ENCODE measurements around the gene ARFGAP3. TPM values are rescaled to one million over a fixed set of nuclear protein-coding genes. Genes with fewer than 3 reads are reported as not detected.

ARFGAP3 gene
- total and polyA plus RNA-seq, 2 experiments from 2014 or later = 14.8 to 19.1 TPM

DNA sequence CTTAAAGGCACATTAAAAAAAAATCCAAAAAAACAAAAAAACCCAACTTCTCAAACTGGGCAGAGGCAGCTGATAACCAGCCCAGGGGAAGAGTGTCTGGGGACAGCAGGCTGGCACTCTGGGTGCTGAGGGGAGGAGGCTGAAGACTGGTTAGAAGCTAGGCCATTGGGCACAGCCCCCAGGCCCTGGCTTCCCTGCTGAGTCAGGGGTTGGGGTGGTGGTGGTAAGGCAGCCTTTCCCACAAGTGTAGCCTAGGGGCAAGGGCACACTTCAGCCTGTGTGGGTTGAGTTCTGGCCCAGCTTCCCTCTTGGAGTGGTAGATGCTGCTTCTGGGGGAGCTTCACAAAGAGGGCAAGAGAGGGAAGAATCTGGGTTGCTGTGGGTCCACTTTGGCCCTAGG, 16.3 kb upstream of the ARFGAP3 start (continued):
- TF ChIP-seq, protein P1, sequence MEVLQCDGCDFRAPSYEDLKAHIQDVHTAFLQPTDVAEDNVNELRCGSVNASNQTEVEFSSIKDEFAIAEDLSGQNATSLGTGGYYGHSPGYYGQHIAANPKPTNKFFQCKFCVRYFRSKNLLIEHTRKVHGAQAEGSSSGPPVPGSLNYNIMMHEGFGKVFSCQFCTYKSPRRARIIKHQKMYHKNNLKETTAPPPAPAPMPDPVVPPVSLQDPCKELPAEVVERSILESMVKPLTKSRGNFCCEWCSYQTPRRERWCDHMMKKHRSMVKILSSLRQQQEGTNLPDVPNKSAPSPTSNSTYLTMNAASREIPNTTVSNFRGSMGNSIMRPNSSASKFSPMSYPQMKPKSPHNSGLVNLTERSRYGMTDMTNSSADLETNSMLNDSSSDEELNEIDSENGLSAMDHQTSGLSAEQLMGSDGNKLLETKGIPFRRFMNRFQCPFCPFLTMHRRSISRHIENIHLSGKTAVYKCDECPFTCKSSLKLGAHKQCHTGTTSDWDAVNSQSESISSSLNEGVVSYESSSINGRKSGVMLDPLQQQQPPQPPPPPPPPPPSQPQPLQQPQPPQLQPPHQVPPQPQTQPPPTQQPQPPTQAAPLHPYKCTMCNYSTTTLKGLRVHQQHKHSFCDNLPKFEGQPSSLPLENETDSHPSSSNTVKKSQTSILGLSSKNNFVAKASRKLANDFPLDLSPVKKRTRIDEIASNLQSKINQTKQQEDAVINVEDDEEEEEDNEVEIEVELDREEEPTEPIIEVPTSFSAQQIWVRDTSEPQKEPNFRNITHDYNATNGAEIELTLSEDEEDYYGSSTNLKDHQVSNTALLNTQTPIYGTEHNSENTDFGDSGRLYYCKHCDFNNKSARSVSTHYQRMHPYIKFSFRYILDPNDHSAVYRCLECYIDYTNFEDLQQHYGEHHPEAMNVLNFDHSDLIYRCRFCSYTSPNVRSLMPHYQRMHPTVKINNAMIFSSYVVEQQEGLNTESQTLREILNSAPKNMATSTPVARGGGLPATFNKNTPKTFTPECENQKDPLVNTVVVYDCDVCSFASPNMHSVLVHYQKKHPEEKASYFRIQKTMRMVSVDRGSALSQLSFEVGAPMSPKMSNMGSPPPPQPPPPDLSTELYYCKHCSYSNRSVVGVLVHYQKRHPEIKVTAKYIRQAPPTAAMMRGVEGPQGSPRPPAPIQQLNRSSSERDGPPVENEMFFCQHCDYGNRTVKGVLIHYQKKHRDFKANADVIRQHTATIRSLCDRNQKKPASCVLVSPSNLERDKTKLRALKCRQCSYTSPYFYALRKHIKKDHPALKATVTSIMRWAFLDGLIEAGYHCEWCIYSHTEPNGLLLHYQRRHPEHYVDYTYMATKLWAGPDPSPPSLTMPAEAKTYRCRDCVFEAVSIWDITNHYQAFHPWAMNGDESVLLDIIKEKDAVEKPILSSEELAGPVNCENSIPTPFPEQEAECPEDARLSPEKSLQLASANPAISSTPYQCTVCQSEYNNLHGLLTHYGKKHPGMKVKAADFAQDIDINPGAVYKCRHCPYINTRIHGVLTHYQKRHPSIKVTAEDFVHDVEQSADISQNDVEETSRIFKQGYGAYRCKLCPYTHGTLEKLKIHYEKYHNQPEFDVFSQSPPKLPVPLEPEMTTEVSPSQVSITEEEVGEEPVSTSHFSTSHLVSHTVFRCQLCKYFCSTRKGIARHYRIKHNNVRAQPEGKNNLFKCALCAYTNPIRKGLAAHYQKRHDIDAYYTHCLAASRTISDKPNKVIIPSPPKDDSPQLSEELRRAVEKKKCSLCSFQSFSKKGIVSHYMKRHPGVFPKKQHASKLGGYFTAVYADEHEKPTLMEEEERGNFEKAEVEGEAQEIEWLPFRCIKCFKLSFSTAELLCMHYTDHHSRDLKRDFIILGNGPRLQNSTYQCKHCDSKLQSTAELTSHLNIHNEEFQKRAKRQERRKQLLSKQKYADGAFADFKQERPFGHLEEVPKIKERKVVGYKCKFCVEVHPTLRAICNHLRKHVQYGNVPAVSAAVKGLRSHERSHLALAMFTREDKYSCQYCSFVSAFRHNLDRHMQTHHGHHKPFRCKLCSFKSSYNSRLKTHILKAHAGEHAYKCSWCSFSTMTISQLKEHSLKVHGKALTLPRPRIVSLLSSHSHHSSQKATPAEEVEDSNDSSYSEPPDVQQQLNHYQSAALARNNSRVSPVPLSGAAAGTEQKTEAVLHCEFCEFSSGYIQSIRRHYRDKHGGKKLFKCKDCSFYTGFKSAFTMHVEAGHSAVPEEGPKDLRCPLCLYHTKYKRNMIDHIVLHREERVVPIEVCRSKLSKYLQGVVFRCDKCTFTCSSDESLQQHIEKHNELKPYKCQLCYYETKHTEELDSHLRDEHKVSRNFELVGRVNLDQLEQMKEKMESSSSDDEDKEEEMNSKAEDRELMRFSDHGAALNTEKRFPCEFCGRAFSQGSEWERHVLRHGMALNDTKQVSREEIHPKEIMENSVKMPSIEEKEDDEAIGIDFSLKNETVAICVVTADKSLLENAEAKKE (CRISPR knock-in tag; IDR thresholded peaks at IDR 0.05) = no peak
- no peak for TF ChIP-seq POLR2AphosphoS5 (IDR thresholded peaks at IDR 0.05; ENCODE audit: low read depth)
- no peak for TF ChIP-seq ZNF114 (CRISPR knock-in tag; IDR thresholded peaks at IDR 0.05)

DNA sequence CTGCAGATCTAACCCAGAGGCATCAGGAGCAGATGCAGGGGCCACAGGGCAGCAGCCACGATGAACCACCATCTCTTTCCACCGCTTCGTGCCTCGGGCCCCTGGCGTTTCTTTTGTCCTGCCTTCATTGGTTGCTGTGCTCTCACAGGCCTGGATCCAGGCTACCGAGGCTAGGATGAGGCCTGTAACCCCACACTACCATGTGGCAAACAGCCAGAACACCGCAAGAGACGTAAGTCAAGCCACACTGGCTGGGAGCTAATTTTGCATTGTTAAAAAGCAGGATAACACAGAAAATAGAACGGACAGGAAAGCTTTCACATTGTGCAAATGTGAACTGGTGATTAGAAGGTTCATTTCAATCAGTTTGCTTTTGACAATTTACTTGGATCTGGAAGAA, 15.7 kb upstream of the ARFGAP3 start:
- Histone ChIP-seq H3K27me3 (ENCODE audit: insufficient read depth) (no peaks in the 10 kb centered on the region), H2AFZ (no peak overlapping the region), H3K4me1 (ENCODE audit: insufficient read depth) (no peaks in the 10 kb centered on the region), H3K4me2 (no peak overlapping the region), H3K27ac (ENCODE audit: low read depth) (no peak overlapping the region), H3K4me3 (no peak overlapping the region), H3F3A (replicated peaks; ENCODE audit: low read depth) (no peaks in the 10 kb centered on the region), H3K79me2 (replicated peaks; ENCODE audit: insufficient read depth) (no peaks in the 10 kb centered on the region), H3K36me3 (ENCODE audit: insufficient read depth) (peaks cover 8% of the 10 kb centered on the region; the same call in 1 of the 2 replicates), H3K9me2 (ENCODE audit: insufficient read depth) (no peaks in the 10 kb centered on the region), H4K20me1 (replicated peaks; ENCODE audit: insufficient read depth) (no peaks in the 10 kb centered on the region; the same call in 1 of the 2 replicates)
- H3K36me3 Mint-ChIP-seq (ENCODE audit: low read depth) = peaks cover 20% of the 10 kb centered on the region
- H3K27me3 Mint-ChIP-seq (ENCODE audit: insufficient read depth, low read depth, poor library complexity) = peaks cover 3% of the 10 kb centered on the region
- no peak overlapping the region for H3K4me3 Mint-ChIP-seq
- DNase-seq (ENCODE audit: low spot score) (no peak), ATAC-seq (no peak)
- no peaks in the 10 kb centered on the region for H3K9me3 Mint-ChIP-seq
- H3K4me1 Mint-ChIP-seq = no peaks in the 10 kb centered on the region
- 0 out of 2 replicates have a peak overlapping the region, but pooled peaks have one; percentile 11 for H3K27ac Mint-ChIP-seq
- TF ChIP-seq REST (IDR thresholded peaks at IDR 0.05; ENCODE audit: unreplicated experiment) (no peak), ZNF331 (CRISPR knock-in tag; IDR thresholded peaks at IDR 0.05; ENCODE audit: low read depth) (no peak), EZH2phosphoT487 (IDR thresholded peaks at IDR 0.05; ENCODE audit: unreplicated experiment) (no peak), NANOG (IDR thresholded peaks at IDR 0.05; ENCODE audit: borderline replicate concordance) (no peak), STAT1 (IDR thresholded peaks at IDR 0.05; ENCODE audit: unreplicated experiment) (no peak), CTCF (conservative IDR thresholded peaks at IDR 0.05; ENCODE audit: low read depth in 2 of 2) (no peak)

Data from GM23338 (cell line).